GM12878 (cell line): ENCODE results near the gene LIN7B. TPM values are rescaled to one million over a fixed set of nuclear protein-coding genes. Genes with fewer than 3 reads are reported as not detected.

Experiments
- ATAC-seq: fragments of 200-7000 bp; cut with Tn5 transposase; 3 replicates; pipeline ENCODE4 v1.9.1; 2020; ENCODE audit warnings: mild to moderate bottlenecking, moderate library complexity
- BruUV-seq: library from RNA; stranded (reverse); fragments of 400-500 nt; replicated peaks from 2 replicates; lab custom pipeline; 2021; lab: Mats Ljungman, UMichigan
- CTCF ChIA-PET: fragments of 300-600 bp; sonication (Branson Sonifier 250); formaldehyde crosslinking; extraction: SDS; loops from one replicate; lab custom pipeline; 2021; ENCODE audit warnings: inconsistent platforms; lab: Yijun Ruan, JAX
- POLR2A ChIA-PET: fragments of 350-600 bp; formaldehyde crosslinking; extraction: SDS; loops from one replicate; lab custom pipeline; 2021; ENCODE audit warnings: inconsistent platforms; lab: Charles Lee
- RAD21 ChIA-PET: fragments of 300-600 bp; sonication (Branson Sonifier 250); formaldehyde crosslinking; loops from one replicate; lab custom pipeline; 2023; ENCODE audit warnings: antibody characterized with exemption; ENCODE audit not compliant: unreplicated experiment; lab: Charles Lee
- SMC1A ChIA-PET: fragments of 300-600 bp; sonication (Branson Sonifier 250); formaldehyde crosslinking; loops from one replicate; lab custom pipeline; 2023; ENCODE audit not compliant: unreplicated experiment, uncharacterized antibody; lab: Charles Lee
- DNase-seq: peaks from one replicate; pipeline ENCODE4 v3.0.0-alpha.2; 2011; ENCODE audit warnings: low read depth, low spot score
- FAIRE-seq: peaks from 3 replicates; lab custom pipeline; 2011; peaks lifted over from hg19 to GRCh38; lab: Jason Lieb, UNC
- H2AFZ ChIP-seq: 2 replicates; pipeline ENCODE4 v1.6.0; 2011; ENCODE audit warnings: low read depth, low read length, control low read depth; ENCODE audit not compliant: control insufficient read depth
- H3K27ac ChIP-seq: 2 replicates; pipeline ENCODE4 v1.5.1; 2011; ENCODE audit warnings: control low read depth; ENCODE audit not compliant: control insufficient read depth, insufficient read depth
- H3K27me3 ChIP-seq, 2 experiments: replicated peaks in 1 of 2; 2 replicates each; pipeline versions ENCODE4 v1.6.0 to v1.6.1; 2011; ENCODE audit warnings: low read length in 1 of 2; ENCODE audit not compliant: control insufficient read depth in 2 of 2, insufficient read depth in 2 of 2
- H3K36me3 ChIP-seq, 2 experiments: 2 replicates each; pipeline ENCODE4 v1.5.1; 2011; ENCODE audit warnings: low read length in 1 of 2; ENCODE audit not compliant: control insufficient read depth in 2 of 2, insufficient read depth in 2 of 2
- H3K4me1 ChIP-seq: 2 replicates; pipeline ENCODE4 v1.6.1; 2011; ENCODE audit warnings: mild to moderate bottlenecking, low read length, moderate library complexity, mixed read lengths; ENCODE audit not compliant: control insufficient read depth, insufficient read depth
- H3K4me2 ChIP-seq: 2 replicates; pipeline ENCODE4 v1.6.0; 2011; ENCODE audit warnings: control low read depth; ENCODE audit not compliant: control insufficient read depth, insufficient read depth
- H3K4me3 ChIP-seq: fragments of 200-600 bp; sonication (generic); 2 replicates; pipeline ENCODE4 v1.5.1; 2016
- H3K79me2 ChIP-seq: 2 replicates; pipeline ENCODE4 v1.6.0; 2011; ENCODE audit warnings: low read length; ENCODE audit not compliant: control insufficient read depth, insufficient read depth
- H3K9ac ChIP-seq: 2 replicates; pipeline ENCODE4 v1.8.0; 2011; ENCODE audit warnings: low read length, control low read depth, mixed read lengths; ENCODE audit not compliant: control insufficient read depth, insufficient read depth
- H3K9me3 ChIP-seq: replicated peaks from 3 replicates; pipeline ENCODE4 v1.5.1; 2011; ENCODE audit warnings: mild to moderate bottlenecking, low read length; ENCODE audit not compliant: control insufficient read depth, insufficient read depth
- H4K20me1 ChIP-seq: 2 replicates; pipeline ENCODE4 v1.6.0; 2011; ENCODE audit not compliant: control insufficient read depth, insufficient read depth
- ELK1 ChIP-seq: IDR thresholded peaks from 2 replicates; pipeline ENCODE4 v1.6.1; 2012; ENCODE audit warnings: low read depth, low read length, improper control_type of control experiment
- IRF3 ChIP-seq: fragments of 450-650 bp; IDR thresholded peaks from 2 replicates; pipeline ENCODE4 v1.6.1; 2014; ENCODE audit warnings: mild to moderate bottlenecking
- KLF5 ChIP-seq: fragments of 450-650 bp; IDR thresholded peaks from 2 replicates; pipeline ENCODE4 v1.6.1; 2014; ENCODE audit warnings: mild to moderate bottlenecking; ENCODE audit not compliant: partially characterized antibody
- NFYB ChIP-seq: IDR thresholded peaks from 2 replicates; pipeline ENCODE4 v1.6.1; 2011; ENCODE audit warnings: low read depth, mild to moderate bottlenecking, low read length, improper control_type of control experiment, moderate library complexity; ENCODE audit not compliant: insufficient read depth
- NR2C1 ChIP-seq: fragments of 450-650 bp; IDR thresholded peaks from 2 replicates; pipeline ENCODE4 v1.6.1; 2017; ENCODE audit warnings: antibody characterized with exemption, mild to moderate bottlenecking, moderate library complexity
- PBX3 ChIP-seq: IDR thresholded peaks from 2 replicates; pipeline ENCODE4 v1.6.1; 2011; ENCODE audit warnings: mild to moderate bottlenecking, low read depth, low read length, moderate library complexity; ENCODE audit not compliant: insufficient replicate concordance
- POLR2A ChIP-seq: IDR thresholded peaks from 2 replicates; pipeline ENCODE4 v1.6.1; 2011; ENCODE audit warnings: low read depth, mild to moderate bottlenecking, low read length
- POLR2AphosphoS5 ChIP-seq: IDR thresholded peaks from 2 replicates; pipeline ENCODE4 v1.6.1; 2011; ENCODE audit warnings: mild to moderate bottlenecking, low read length, inconsistent platforms
- SUZ12 ChIP-seq: fragments of 200-600 bp; sonication (generic); IDR thresholded peaks from one replicate; pipeline ENCODE4 v1.6.1; 2018; ENCODE audit warnings: antibody characterized with exemption, mild to moderate bottlenecking; ENCODE audit not compliant: unreplicated experiment
- TAF1 ChIP-seq: IDR thresholded peaks from 2 replicates; pipeline ENCODE4 v1.6.1; 2011; ENCODE audit warnings: mild to moderate bottlenecking, low read depth, low read length, borderline replicate concordance
- WGBS: methylation state at CpG from one replicate; pipeline ENCODE4 v1.1.6; 2016; ENCODE audit warnings: low lambda C conversion rate; ENCODE audit not compliant: insufficient replicate concordance, insufficient coverage; ENCODE audit errors: missing lambda C conversion rate; 5-methylcytosine and 5-hydroxymethylcytosine counted together
- in situ Hi-C: fragments of 300-500 bp; cut with MboI; formaldehyde crosslinking; loops from 9 replicates; pipeline ENCODE4 v1.14.3; 2018; ENCODE audit warnings: mixed read lengths
- intact Hi-C: fragments of 100-400 bp; cut with micrococcal nuclease; formaldehyde crosslinking; loops from one replicate; pipeline ENCODE4 v1.14.2; 2022; ENCODE audit not compliant: unreplicated experiment
- polyA plus RNA-seq, 11 experiments: library from polyadenylated mRNA; depleted of rRNA in 4 of 11; unstranded in 6 of 11; stranded (reverse) in 5 of 11; fragments of >200 nt; fragmentation: Nextera tagmentation in 4 of 11; fragmentation: Illumina TruSeq in 1 of 11; extraction: Ambion mirVana in 4 of 11; extraction: Trizol in 1 of 11; gene quantifications; 1 replicate in 1 of 11; 2 replicates in 10 of 11; pipeline versions ENCODE4 v1.2.1 to v1.2.3, GENCODE V29; 2011 to 2016; ENCODE audit warnings: inconsistent platforms in 2 of 11, missing spikeins in 2 of 11, low read depth in 1 of 11
- total RNA-seq, 4 experiments: library from RNA; depleted of rRNA in 3 of 4; stranded (reverse); fragments of >200 nt in 3 of 4; fragmentation: Illumina TruSeq in 1 of 4; extraction: Trizol in 1 of 4; gene quantifications; 2 replicates each; pipeline versions ENCODE4 v1.2.1 to v1.2.3, GENCODE V29; 2013 to 2021

The LIN7B gene
- total and polyA plus RNA-seq, 10 of the 15 experiments (the other 5 are each of a cell fraction or from before 2014, with no cell fraction given): 0.15 to 3.5 (median 1.6) TPM; not detected in 2

GRCh38 chr19:49102303-49102702 is 11.9 kb upstream of the LIN7B start:
- intact Hi-C loops (no loop called here), in situ Hi-C loops (no loop called here)
- Histone ChIP-seq H3K9ac (no peak overlapping the region), H3K9me3 (no peaks in the 10 kb centered on the region), H3K27me3 (no peaks in the 10 kb centered on the region), H4K20me1 (peaks cover 3% of the 10 kb centered on the region; the same call in 1 of the 2 replicates), H3K4me2 (no peak overlapping the region), H2AFZ (no peak overlapping the region), H3K27ac (no peak overlapping the region), H3K36me3 (peaks cover 13 to 54% of the 10 kb centered on the region in 2 experiments), H3K79me2 (no peaks in the 10 kb centered on the region; the same call in 1 of the 2 replicates), H3K4me1 (no peaks in the 10 kb centered on the region), H3K4me3 (no peak overlapping the region)
- POLR2A ChIA-PET: no interaction called here
- SMC1A ChIA-PET: no interaction called here
- TF ChIP-seq KLF5 (no peak), POLR2AphosphoS5 (0 out of 2 replicates have a peak, but pooled peaks have one; percentile 11), POLR2A (0 out of 2 replicates have a peak, but pooled peaks have one; percentile 25)
- CTCF ChIA-PET: interaction anchor here (1.4 kb wide), 1 partner anchor 97 kb away, joined by 5 read pairs; no protein-coding TSS in a partner anchor
- FAIRE-seq (no peak), ATAC-seq (no peak), DNase-seq (no peak)
- no TSS peak for BruUV-seq
- RAD21 ChIA-PET: no interaction called here
- WGBS: 99% methylated on average over 12 of the region's 12 CpGs

- ChIA-PET POLR2A (no interaction called here), SMC1A (interaction anchor here (0.6 kb wide), 1 partner anchor 114 kb away, joined by 3 read pairs; no protein-coding TSS in a partner anchor), CTCF (interaction anchor here (1.4 kb wide), 1 partner anchor 95 kb away, joined by 5 read pairs; no protein-coding TSS in a partner anchor), RAD21 (no interaction called here)
- no peak overlapping the region for H3K27ac ChIP-seq
- in situ Hi-C loops: no loop called here
- no peaks in the 10 kb centered on the region for H3K9me3 ChIP-seq
- H3K4me1 ChIP-seq: no peaks in the 10 kb centered on the region
- 86% methylated on average over 24 of the region's 33 CpGs for WGBS
- ATAC-seq: no peak
- no peak overlapping the region for H3K9ac ChIP-seq
- TF ChIP-seq POLR2A (peak; percentile 7; the same call in 1 of the 2 replicates), TAF1 (no peak), PBX3 (no peak), ELK1 (no peak), SUZ12 (no peak), NFYB (no peak), NR2C1 (no peak), IRF3 (no peak)
- H3K4me2 ChIP-seq: no peak overlapping the region
- no peak overlapping the region for H2AFZ ChIP-seq
- H3K4me3 ChIP-seq: no peak overlapping the region
- no peak for DNase-seq
- TSS peak; percentile 15 for BruUV-seq
- H4K20me1 ChIP-seq: no peaks in the 10 kb centered on the region
- no peaks in the 10 kb centered on the region; the same call in 1 of the 2 replicates for H3K79me2 ChIP-seq
- H3K27me3 ChIP-seq: no peaks in the 10 kb centered on the region
- intact Hi-C loops: no loop called here
- no peak for FAIRE-seq
- peaks cover 13 to 60% of the 10 kb centered on the region in 2 experiments for H3K36me3 ChIP-seq
Observed at GRCh38 chr19:49103331-49104085, 10.7 kb upstream of the LIN7B start.
